HepG2 (cell line): Measurements from ENCODE around the gene EIF2S2. TPM values are rescaled to one million over a fixed set of nuclear protein-coding genes. Genes with fewer than 3 reads are reported as not detected.
A peak's percentile ranks its signal among the peaks of the same experiment; 100 is the strongest.

Experiments
- BCLAF1 ChIP-seq: fragments of 450-650 bp; IDR thresholded peaks from 2 replicates; pipeline ENCODE4 v1.6.1; 2017; ENCODE audit warnings: mild to moderate bottlenecking
- BORCS8-MEF2B ChIP-seq: sonication (generic); formaldehyde crosslinking; IDR thresholded peaks from 2 replicates; pipeline ENCODE4 v1.8.0; 2022; ENCODE audit warnings: mild to moderate bottlenecking, missing genetic modification reagents
- CBX5 ChIP-seq: sonication (generic); formaldehyde crosslinking; IDR thresholded peaks from 2 replicates; pipeline ENCODE4 v1.4.0; 2020; ENCODE audit warnings: missing genetic modification reagents, borderline replicate concordance
- MTF1 ChIP-seq: sonication (generic); formaldehyde crosslinking; IDR thresholded peaks from 2 replicates; pipeline ENCODE4 v1.5.0; 2020; ENCODE audit warnings: missing genetic modification reagents
- RELA ChIP-seq: sonication (generic); formaldehyde crosslinking; IDR thresholded peaks from 2 replicates; pipeline ENCODE4 v1.4.0; 2020; ENCODE audit warnings: missing genetic modification reagents
- SYNCRIP ChIP-seq: fragments of 200-400 bp; formaldehyde crosslinking; IDR thresholded peaks from 2 replicates; pipeline ENCODE4 v1.6.1; 2018; ENCODE audit warnings: mild to moderate bottlenecking, low read depth, low read length; ENCODE audit not compliant: insufficient read depth
- TBP ChIP-seq: sonication (generic); formaldehyde crosslinking; IDR thresholded peaks from 2 replicates; pipeline ENCODE4 v1.5.0; 2020; ENCODE audit warnings: missing genetic modification reagents
- ZBTB26 ChIP-seq: IDR thresholded peaks from 2 replicates; pipeline ENCODE4 v1.6.1; 2016; ENCODE audit warnings: missing compliant biosample characterization, missing genetic modification reagents, borderline replicate concordance
- ZBTB4 ChIP-seq: sonication (generic); formaldehyde crosslinking; IDR thresholded peaks from 2 replicates; pipeline ENCODE4 v1.4.0; 2020; ENCODE audit warnings: missing genetic modification reagents, mild to moderate bottlenecking, borderline replicate concordance
- ZNF512 ChIP-seq: sonication (generic); formaldehyde crosslinking; IDR thresholded peaks from 2 replicates; pipeline ENCODE4 v1.4.0; 2020; ENCODE audit warnings: mild to moderate bottlenecking, missing genetic modification reagents
- ZNF543 ChIP-seq: sonication (generic); formaldehyde crosslinking; IDR thresholded peaks from 2 replicates; pipeline ENCODE4 v1.4.0; 2020; ENCODE audit warnings: mild to moderate bottlenecking, missing genetic modification reagents
- ZNF629 ChIP-seq: sonication (generic); formaldehyde crosslinking; conservative IDR thresholded peaks from 2 replicates; pipeline ENCODE4 v1.5.0; 2020; ENCODE audit warnings: missing genetic modification reagents
- ZNF687 ChIP-seq: sonication (generic); formaldehyde crosslinking; IDR thresholded peaks from 2 replicates; pipeline ENCODE4 v1.5.1; 2020; ENCODE audit warnings: mild to moderate bottlenecking, missing genetic modification reagents, moderate library complexity
- ZSCAN20 ChIP-seq: sonication (generic); formaldehyde crosslinking; IDR thresholded peaks from 2 replicates; pipeline ENCODE4 v1.4.0; 2020; ENCODE audit warnings: missing genetic modification reagents, mild to moderate bottlenecking, borderline replicate concordance
- polyA plus RNA-seq, 8 experiments: library from polyadenylated mRNA; depleted of rRNA in 3 of 8; stranded (reverse) in 7 of 8; unstranded in 1 of 8; fragments of >200 nt; fragmentation: Illumina TruSeq in 4 of 8; extraction: Trizol in 4 of 8; gene quantifications; 2 replicates each; pipeline versions ENCODE4 v1.2.1 to v1.2.3, GENCODE V29; 2011 to 2016; ENCODE audit warnings: low read depth in 4 of 8, missing spikeins in 1 of 8, mixed read lengths in 1 of 8; ENCODE audit not compliant: insufficient read depth in 1 of 8
- total RNA-seq, 5 experiments: library from RNA; depleted of rRNA; stranded (reverse); fragments of >200 nt; fragmentation: Illumina TruSeq; extraction: Trizol; gene quantifications; 2 replicates each; pipeline ENCODE4 v1.2.3, GENCODE V29; 2016; ENCODE audit warnings: low read depth in 1 of 5

Gene EIF2S2
- total and polyA plus RNA-seq, 2 of the 13 experiments (the other 11 are each of a cell fraction or from before 2014, with no cell fraction given), result 126 to 213 TPM

- TF ChIP-seq MTF1 (CRISPR knock-in tag) (peak; percentile 80; the same call in 1 of the 2 replicates), RELA (CRISPR knock-in tag) (peak; percentile 78), BCLAF1 (no peak), CBX5 (peak; percentile 85; the same call in 1 of the 2 replicates), ZBTB26 (peak; percentile 83), SYNCRIP (no peak), ZNF687 (CRISPR knock-in tag) (peak; percentile 98), TBP (CRISPR knock-in tag) (peak; percentile 96), ZNF512 (peak; percentile 78; the same call in 1 of the 2 replicates), ZNF629 (no peak; the same call in none of the 2 replicates), BORCS8-MEF2B (peak; percentile 96), ZBTB4 (CRISPR knock-in tag) (peak; percentile 77), ZNF543 (CRISPR knock-in tag) (peak; percentile 99), ZSCAN20 (0 out of 2 replicates have a peak, but pooled peaks have one; percentile 33)
Observed at GRCh38 chr20:34111702-34112599, at the start of gene EIF2S2 (continued).
